ENCODE results near the gene GRB2. TPM values are rescaled to one million over a fixed set of nuclear protein-coding genes. Genes with fewer than 3 reads are reported as not detected.
"Not testable (repeated sequence)": the region's sequence is repeated elsewhere in the genome, so short reads cannot be mapped to it uniquely, and the experiment has no call there.

Gene GRB2
- total and polyA plus RNA-seq, 10 donors: 66.8 to 352 (median 209) TPM

GRCh38 chr17:75373280-75373679 lies 32.2 kb downstream of the GRB2 start:
- Histone ChIP-seq H3K4me1 (peaks cover 14 to 100% (median 66%) of the 10 kb centered on the region in 6 donors), H3K27me3 (replicated peaks in 1 of 7) (no peaks in the 10 kb centered on the region), H3K4me3 (no peak overlapping the region), H3K9me3 (no peaks in the 10 kb centered on the region), H3K27ac (no peak overlapping the region), H3K36me3 (peaks cover 0 to 48% (median 16%) of the 10 kb centered on the region in 6 donors)
- 60 to 73% (median 65%) methylated on average over 4 of the region's 4 CpGs for WGBS, 5 donors
- intact Hi-C loops (cut with DNase I; ENCODE audit: low total_unique reads): no loop called here
- TF ChIP-seq POLR2AphosphoS5 (IDR thresholded peaks at IDR 0.05): no peak
- no peak for TF ChIP-seq CTCF (IDR thresholded peaks at IDR 0.05 in 8 of 11, conservative IDR thresholded peaks at IDR 0.05 in 3 of 11)
- no peak for TF ChIP-seq POLR2A (IDR thresholded peaks at IDR 0.05)
- no peak for DNase-seq

- Histone ChIP-seq H3K27me3 (replicated peaks in 1 of 7) (no peaks in the 10 kb centered on the region), H3K9me3 (no peaks in the 10 kb centered on the region), H3K4me1 (peaks cover 14 to 100% (median 72%) of the 10 kb centered on the region in 6 donors), H3K4me3 (peak overlapping the region in 1 of 8 donors; percentile 15), H3K36me3 (peaks cover 0 to 38% (median 16%) of the 10 kb centered on the region in 6 donors), H3K27ac (peak overlapping the region in 4 of 8 donors; percentile 21 to 67 (median 46))
- DNase-seq: no peak
- intact Hi-C loops (cut with DNase I; ENCODE audit: low total_unique reads): no loop called here
- TF ChIP-seq POLR2A (IDR thresholded peaks at IDR 0.05) (no peak), POLR2AphosphoS5 (IDR thresholded peaks at IDR 0.05) (no peak), CTCF (IDR thresholded peaks at IDR 0.05 in 8 of 11, conservative IDR thresholded peaks at IDR 0.05 in 3 of 11) (no peak)
- WGBS, 5 donors: 73 to 78% (median 73%) methylated on average over 5 of the region's 5 CpGs
Observed at GRCh38 chr17:75371981-75372380, 33.5 kb downstream of the GRB2 start.

GRCh38 chr17:75371339-75371738 lies 34.1 kb downstream of the GRB2 start:
- TF ChIP-seq CTCF (IDR thresholded peaks at IDR 0.05 in 8 of 11, conservative IDR thresholded peaks at IDR 0.05 in 3 of 11) (no peak), POLR2AphosphoS5 (IDR thresholded peaks at IDR 0.05) (peak in 1 of 3 donors; percentile 47), POLR2A (IDR thresholded peaks at IDR 0.05) (no peak)
- peak overlapping the region in 4 of 8 donors; percentile 21 to 67 (median 46) for H3K27ac ChIP-seq
- peaks cover 0 to 32% (median 13%) of the 10 kb centered on the region in 6 donors for H3K36me3 ChIP-seq
- peaks cover 21 to 100% (median 74%) of the 10 kb centered on the region in 6 donors for H3K4me1 ChIP-seq
- no peaks in the 10 kb centered on the region for H3K27me3 ChIP-seq (replicated peaks in 1 of 7)
- no peaks in the 10 kb centered on the region for H3K9me3 ChIP-seq
- peak overlapping the region in 1 of 8 donors; percentile 15 for H3K4me3 ChIP-seq
- no peak for DNase-seq
- 52 to 66% (median 60%) methylated on average over 6 of the region's 6 CpGs for WGBS, 5 donors
- intact Hi-C loops (cut with DNase I; ENCODE audit: low total_unique reads): no loop called here

- intact Hi-C loops (cut with DNase I; ENCODE audit: low total_unique reads): no loop called here
- peaks cover 26 to 100% (median 82%) of the 10 kb centered on the region in 6 donors for H3K4me1 ChIP-seq
Observed at GRCh38 chr17:75370286-75370915, 35.1 kb downstream of the GRB2 start.

GRCh38 chr17:75367838-75368789 lies 37.4 kb downstream of the GRB2 start:
- H3K36me3 ChIP-seq; H3K27ac ChIP-seq; H3K4me3 ChIP-seq; DNase-seq; intact Hi-C loops (cut with DNase I; ENCODE audit: low total_unique reads); H3K9me3 ChIP-seq; H3K27me3 ChIP-seq (replicated peaks in 1 of 7): not testable (repeated sequence)
- peaks cover 40 to 100% (median 90%) of the 10 kb centered on the region in 6 donors for H3K4me1 ChIP-seq
- WGBS, 5 donors: 79 to 89% (median 86%) methylated on average over 25 of the region's 25 CpGs

More at GRCh38 chr17:75370286-75370915, 35.1 kb downstream of the GRB2 start:
- Histone ChIP-seq H3K27me3 (replicated peaks in 1 of 7) (no peaks in the 10 kb centered on the region), H3K9me3 (no peaks in the 10 kb centered on the region), H3K4me3 (no peak overlapping the region), H3K27ac (peak overlapping the region in 2 of 8 donors; percentile 0 to 67), H3K36me3 (peaks cover 0 to 22% (median 6%) of the 10 kb centered on the region in 6 donors)
- TF ChIP-seq POLR2A (IDR thresholded peaks at IDR 0.05): no peak
- no peak for TF ChIP-seq CTCF (IDR thresholded peaks at IDR 0.05 in 8 of 11, conservative IDR thresholded peaks at IDR 0.05 in 3 of 11)
- no peak for TF ChIP-seq POLR2AphosphoS5 (IDR thresholded peaks at IDR 0.05)
- no peak for DNase-seq
- WGBS, 5 donors: 75 to 83% (median 76%) methylated on average over 8 of the region's 8 CpGs

All from spleen (tissue), 11 donors.